Keratinocyte (primary cell): ENCODE data around the gene HOMER1. TPM values are rescaled to one million over a fixed set of nuclear protein-coding genes. Genes with fewer than 3 reads are reported as not detected.

Source experiments
- DNase-seq: peaks from one replicate; pipeline ENCODE4 v3.0.0-alpha.2; 2011; ENCODE audit warnings: low read depth, missing footprints, low spot score
- FAIRE-seq: peaks from 2 replicates; lab custom pipeline; 2011; peaks lifted over from hg19 to GRCh38; lab: Jason Lieb, UNC
- H2AFZ ChIP-seq: 2 replicates; pipeline ENCODE4 v1.6.0; 2012; ENCODE audit warnings: low read length, control low read depth, inconsistent platforms; ENCODE audit not compliant: control insufficient read depth
- H3K27ac ChIP-seq: 2 replicates; pipeline ENCODE4 v1.5.1; 2011; ENCODE audit warnings: low read length; ENCODE audit not compliant: control insufficient read depth, insufficient read depth
- H3K27me3 ChIP-seq: 3 replicates; pipeline ENCODE4 v1.6.0; 2011; ENCODE audit warnings: low read length; ENCODE audit not compliant: control insufficient read depth, insufficient read depth; ENCODE audit errors: extremely low read depth
- H3K36me3 ChIP-seq, 2 experiments: 2 replicates in 1 of 2; 3 replicates in 1 of 2; pipeline ENCODE4 v1.5.1; 2011; ENCODE audit warnings: low read length in 2 of 2, mild to moderate bottlenecking in 1 of 2; ENCODE audit not compliant: control insufficient read depth in 2 of 2, insufficient read depth in 2 of 2; ENCODE audit errors: extremely low read depth in 1 of 2
- H3K4me1 ChIP-seq: 3 replicates; pipeline ENCODE4 v1.5.1; 2011; ENCODE audit warnings: low read length; ENCODE audit not compliant: control insufficient read depth, insufficient read depth; ENCODE audit errors: extremely low read depth
- H3K4me2 ChIP-seq: 3 replicates; pipeline ENCODE4 v1.6.0; 2011; ENCODE audit warnings: low read depth, low read length; ENCODE audit not compliant: control insufficient read depth, insufficient read depth; ENCODE audit errors: extremely low read depth
- H3K4me3 ChIP-seq, 3 experiments: fragments of 200-600 bp in 1 of 3; sonication (generic) in 1 of 3; 2 replicates in 2 of 3; 3 replicates in 1 of 3; pipeline ENCODE4 v1.5.1; 2011 to 2016; ENCODE audit warnings: low read length in 3 of 3, mild to moderate bottlenecking in 3 of 3, control low read depth in 2 of 3, inconsistent platforms in 1 of 3, low read depth in 1 of 3, mixed read lengths in 1 of 3, mixed run types in 1 of 3, moderate library complexity in 1 of 3; ENCODE audit not compliant: control insufficient read depth in 2 of 3, insufficient read depth in 2 of 3; ENCODE audit errors: extremely low read depth in 1 of 3
- H3K79me2 ChIP-seq: 2 replicates; pipeline ENCODE4 v1.6.0; 2012; ENCODE audit warnings: low read length; ENCODE audit not compliant: control insufficient read depth, insufficient read depth
- H3K9ac ChIP-seq: 3 replicates; pipeline ENCODE4 v1.6.0; 2011; ENCODE audit warnings: low read length; ENCODE audit not compliant: control insufficient read depth, insufficient read depth; ENCODE audit errors: extremely low read depth
- H3K9me1 ChIP-seq: 3 replicates; pipeline ENCODE4 v1.6.0; 2011; ENCODE audit warnings: low read length; ENCODE audit not compliant: control insufficient read depth, insufficient read depth; ENCODE audit errors: extremely low read depth
- H3K9me3 ChIP-seq: 2 replicates; pipeline ENCODE4 v1.5.1; 2012; ENCODE audit warnings: low read depth, low read length; ENCODE audit not compliant: control insufficient read depth
- H4K20me1 ChIP-seq: 3 replicates; pipeline ENCODE4 v1.6.0; 2011; ENCODE audit warnings: low read length; ENCODE audit not compliant: control insufficient read depth, insufficient read depth; ENCODE audit errors: extremely low read depth
- CTCF ChIP-seq, 3 experiments: IDR thresholded peaks in 1 of 3; conservative IDR thresholded peaks in 1 of 3; optimal IDR thresholded peaks in 1 of 3; 2 replicates in 2 of 3; 3 replicates in 1 of 3; pipeline versions ENCODE3 to v1.5.1; 2011; ENCODE audit warnings: low read length in 3 of 3, mild to moderate bottlenecking in 3 of 3, moderate library complexity in 2 of 3, control low read depth in 1 of 3, inconsistent platforms in 1 of 3; ENCODE audit not compliant: insufficient read depth in 2 of 3; ENCODE audit errors: extremely low read depth in 1 of 3
- EZH2 ChIP-seq: IDR thresholded peaks from one replicate; pipeline ENCODE4 v1.6.1; 2012; ENCODE audit warnings: inconsistent platforms, mild to moderate bottlenecking, low read length, moderate library complexity
- dilution Hi-C: fragments of 300-500 bp; cut with MboI; formaldehyde crosslinking; loops from one replicate; pipeline ENCODE4 v1.7.0; 2020; ENCODE audit warnings: low sequenced_read_pairs; ENCODE audit not compliant: extremely low pct_ligation_motif_present
- polyA plus RNA-seq, 5 experiments: library from polyadenylated mRNA; depleted of rRNA in 3 of 5; stranded (reverse) in 3 of 5; stranded (forward) in 1 of 5; unstranded in 1 of 5; fragments of >200 nt; gene quantifications; 1 replicate in 1 of 5; 2 replicates in 3 of 5; 3 replicates in 1 of 5; pipeline versions ENCODE4 v1.2.1 to v1.2.3, GENCODE V29; 2011 to 2012; ENCODE audit warnings: missing spikeins in 2 of 5, low read depth in 1 of 5, low replicate concordance in 1 of 5

The HOMER1 gene
- polyA plus RNA-seq, 1 donor (not counting 4 experiments of a cell fraction or from before 2014, with no cell fraction given): 6.5 TPM

GRCh38 chr5:79346420-79346824 is 167.5 kb downstream of the HOMER1 start:
- no peak for TF ChIP-seq CTCF (optimal IDR thresholded peaks at IDR 0.05 in 1 of 3, IDR thresholded peaks at IDR 0.05 in 1 of 3, conservative IDR thresholded peaks at IDR 0.05 in 1 of 3; ENCODE audit: extremely low read depth in 1 of 3, insufficient read depth in 2 of 3, low read length in 3 of 3)
- TF ChIP-seq EZH2: no peak
- no peak overlapping the region for H3K4me3 ChIP-seq
- peak; percentile 48 for FAIRE-seq
- no peaks in the 10 kb centered on the region for H3K9me1 ChIP-seq
- H3K36me3 ChIP-seq: no peaks in the 10 kb centered on the region
- peaks cover 14% of the 10 kb centered on the region for H3K4me1 ChIP-seq
- H3K79me2 ChIP-seq: no peaks in the 10 kb centered on the region
- dilution Hi-C loops: no loop called here
- H3K4me2 ChIP-seq: no peak overlapping the region
- H3K27ac ChIP-seq: no peak overlapping the region
- DNase-seq: no peak
- H3K9ac ChIP-seq: no peak overlapping the region
- no peaks in the 10 kb centered on the region for H3K9me3 ChIP-seq
- H4K20me1 ChIP-seq: no peaks in the 10 kb centered on the region
- no peaks in the 10 kb centered on the region for H3K27me3 ChIP-seq
- no peak overlapping the region for H2AFZ ChIP-seq

GRCh38 chr5:79333852-79334557 is 179.9 kb downstream of the HOMER1 start:
- H3K27ac ChIP-seq: no peak overlapping the region
- no peaks in the 10 kb centered on the region for H4K20me1 ChIP-seq
- FAIRE-seq: no peak
- H3K27me3 ChIP-seq: no peaks in the 10 kb centered on the region
- no peaks in the 10 kb centered on the region for H3K9me1 ChIP-seq
- TF ChIP-seq EZH2: no peak
- TF ChIP-seq CTCF (optimal IDR thresholded peaks at IDR 0.05 in 1 of 3, IDR thresholded peaks at IDR 0.05 in 1 of 3, conservative IDR thresholded peaks at IDR 0.05 in 1 of 3; ENCODE audit: extremely low read depth in 1 of 3, insufficient read depth in 2 of 3, low read length in 3 of 3): no peak
- no peak overlapping the region for H3K9ac ChIP-seq
- no peaks in the 10 kb centered on the region for H3K9me3 ChIP-seq
- no peaks in the 10 kb centered on the region for H3K4me1 ChIP-seq
- no peak overlapping the region for H3K4me3 ChIP-seq
- H3K36me3 ChIP-seq: no peaks in the 10 kb centered on the region
- H2AFZ ChIP-seq: no peak overlapping the region
- dilution Hi-C loops: no loop called here
- DNase-seq: no peak
- no peak overlapping the region for H3K4me2 ChIP-seq
- H3K79me2 ChIP-seq: no peaks in the 10 kb centered on the region
